GM18861 (cell line): ENCODE measurements around the gene RHBDF1.
"Not testable (repeated sequence)": the region's sequence is repeated elsewhere in the genome, so short reads cannot be mapped to it uniquely, and the experiment has no call there.

Experiments
- ATAC-seq: cut with Tn5 transposase; IDR thresholded peaks from one replicate; pipeline ENCODE4 v1.9.1; 2021; ENCODE audit not compliant: unreplicated experiment

The RHBDF1 gene

DNA sequence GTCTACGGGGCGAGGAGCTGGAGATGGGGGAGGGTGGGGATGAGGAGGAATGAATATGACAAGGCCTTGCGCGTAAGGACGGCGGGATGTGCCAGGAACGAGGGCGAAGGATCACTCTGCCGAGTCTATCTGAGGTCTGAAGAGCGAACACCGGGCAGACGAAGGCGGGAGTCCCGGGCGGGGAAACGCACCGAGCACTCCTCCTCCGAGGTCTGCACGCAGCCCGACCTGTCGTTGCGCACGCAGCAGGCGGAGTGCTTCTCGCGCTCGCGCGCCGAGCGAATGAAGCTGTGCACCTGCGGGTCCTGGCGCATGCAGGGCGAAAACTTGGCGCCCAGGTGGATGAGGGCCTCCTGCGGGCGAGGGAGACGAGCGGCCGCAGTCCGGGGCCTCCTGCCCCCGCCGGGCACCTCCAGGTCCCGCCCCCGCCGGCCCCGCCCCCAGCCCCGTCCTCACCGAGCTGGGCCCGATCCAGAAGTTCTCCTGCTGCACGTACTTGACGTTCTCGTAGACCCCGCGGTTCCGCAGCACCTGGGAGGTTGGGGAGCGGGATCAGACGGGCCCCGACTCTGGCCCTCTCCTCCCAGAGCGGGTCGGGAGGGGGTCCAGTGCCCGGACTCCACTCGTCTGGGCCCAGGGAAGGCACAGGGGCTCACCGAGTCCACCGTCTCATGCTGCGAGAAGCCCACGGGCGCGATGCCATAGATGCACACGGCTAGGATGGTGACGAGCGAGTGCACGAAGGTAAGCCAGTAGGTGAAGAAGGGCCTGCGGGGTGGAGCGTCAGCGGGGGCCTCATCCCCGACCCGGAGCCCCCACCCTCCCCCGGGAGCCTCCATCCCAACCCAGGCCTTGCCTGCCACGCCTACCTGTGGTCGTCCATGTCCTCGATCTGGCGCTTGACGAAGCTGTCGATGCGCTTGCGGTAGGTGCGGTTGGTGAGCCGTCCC is 11.2 kb downstream of the RHBDF1 start:
- no peak for ATAC-seq

DNA sequence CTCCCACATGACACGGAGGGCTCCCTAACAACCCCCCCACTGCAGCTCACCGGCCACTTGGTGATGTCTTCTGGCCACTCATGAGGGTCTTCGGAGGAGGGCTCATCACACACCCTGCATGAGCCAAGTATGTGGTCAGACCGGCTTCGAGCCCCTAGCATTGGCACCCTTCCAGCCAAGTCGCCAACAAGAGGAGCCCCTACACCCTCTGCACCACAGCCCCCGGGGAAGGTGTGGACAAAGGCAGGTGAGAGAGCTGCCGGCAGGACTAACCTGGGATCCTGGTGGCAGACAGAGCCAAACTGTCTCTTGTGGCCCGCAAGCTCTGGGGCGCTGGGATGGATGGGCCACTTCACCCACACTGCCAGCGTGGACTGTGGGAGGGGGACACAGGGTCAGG is 12.3 kb downstream of the RHBDF1 start:
- ATAC-seq: no peak

DNA sequence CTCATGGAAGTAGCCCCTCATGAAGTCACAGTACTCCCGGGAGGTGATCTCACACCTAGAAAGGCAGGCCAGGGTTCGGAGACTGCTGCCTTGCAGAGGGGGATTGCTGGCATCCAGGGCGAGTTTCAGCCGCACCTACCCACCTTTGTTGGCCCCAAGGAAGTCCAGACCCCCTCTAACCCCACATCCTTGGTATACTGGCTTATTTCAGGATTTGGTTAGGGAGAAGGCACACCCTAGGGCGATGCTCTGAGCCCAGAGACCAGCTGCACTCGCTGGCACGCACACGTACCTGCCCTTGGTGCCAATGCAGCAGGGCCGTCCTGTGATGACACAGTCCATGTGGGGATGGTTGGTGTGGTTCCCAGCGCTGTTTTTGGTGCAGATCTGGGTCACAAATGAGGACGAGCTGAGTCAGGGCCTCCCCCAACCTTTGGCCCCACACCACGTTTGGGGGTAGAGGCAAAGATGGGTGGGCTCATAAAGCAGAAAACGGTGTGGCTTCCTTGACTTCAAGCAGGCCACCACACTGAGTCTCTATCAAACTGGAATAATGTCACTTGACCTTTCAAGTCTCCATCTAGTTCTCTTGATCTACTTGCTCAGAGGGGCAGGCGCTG is 12.9 kb downstream of the RHBDF1 start:
- no peak for ATAC-seq

DNA sequence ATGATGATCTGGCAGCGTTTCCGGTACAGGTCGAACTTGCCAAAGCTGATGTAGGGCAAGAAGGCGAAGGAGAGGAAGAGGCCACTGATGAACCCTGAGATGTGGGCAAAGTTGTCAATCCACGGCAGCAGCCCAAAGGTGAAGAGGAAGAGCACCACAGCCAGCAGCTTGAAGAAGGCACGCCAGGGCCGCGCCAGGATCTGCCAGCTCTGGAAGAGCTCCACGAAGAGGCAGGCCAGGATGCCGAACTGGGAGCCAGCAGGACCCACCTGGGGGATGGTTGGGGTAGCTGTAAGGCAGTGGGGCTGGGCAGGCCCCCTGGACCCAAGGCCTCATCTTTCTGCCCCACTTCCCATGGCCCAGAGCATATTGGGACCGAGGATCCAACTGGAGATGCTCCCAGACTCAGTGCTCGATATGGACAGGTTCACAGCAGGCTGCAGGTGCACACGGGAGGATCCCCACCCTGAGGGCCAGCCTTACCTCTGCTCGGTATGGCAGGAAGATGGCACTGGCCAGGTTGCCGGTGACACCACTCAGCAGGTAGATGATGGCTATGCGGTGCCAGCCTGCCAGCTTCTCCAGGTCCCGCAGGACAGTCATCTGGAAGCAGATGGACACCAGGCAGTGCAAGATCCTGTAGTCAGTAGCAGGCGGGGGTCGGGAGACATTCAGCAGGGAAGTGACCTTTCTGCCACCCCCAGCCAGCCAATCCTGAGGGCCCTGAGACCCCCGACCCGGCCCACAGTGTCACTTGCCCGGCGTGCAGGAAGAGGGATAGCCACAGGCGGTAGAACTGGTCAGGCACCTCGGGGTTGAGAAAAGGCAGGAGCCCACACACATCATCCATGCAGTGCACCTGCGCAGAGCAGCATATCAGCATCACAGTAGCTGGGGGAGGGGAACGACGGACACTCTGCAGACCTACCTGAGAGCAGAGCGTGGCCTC is 13.7 kb downstream of the RHBDF1 start:
- ATAC-seq: no peak

DNA sequence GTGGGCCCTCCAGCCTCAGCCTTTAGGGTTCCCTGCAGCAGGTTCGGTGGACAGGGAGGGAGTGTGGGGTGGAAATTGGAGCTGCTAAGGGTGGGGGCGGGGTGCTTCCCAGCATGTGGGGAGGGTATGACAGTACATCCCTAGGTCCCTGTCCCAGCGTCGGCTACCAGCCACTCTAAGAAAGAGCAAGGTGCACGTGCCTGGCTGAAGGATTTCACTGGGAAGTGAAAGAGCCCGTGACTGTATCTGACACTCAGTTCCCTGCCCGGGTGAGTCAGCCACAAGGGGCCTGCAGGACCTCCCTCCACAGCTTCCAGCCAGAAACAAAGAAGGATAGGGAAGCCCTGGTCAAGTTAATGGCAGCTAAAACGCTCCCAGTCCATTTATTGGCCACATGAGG is 14.7 kb downstream of the RHBDF1 start:
- ATAC-seq: no peak

DNA sequence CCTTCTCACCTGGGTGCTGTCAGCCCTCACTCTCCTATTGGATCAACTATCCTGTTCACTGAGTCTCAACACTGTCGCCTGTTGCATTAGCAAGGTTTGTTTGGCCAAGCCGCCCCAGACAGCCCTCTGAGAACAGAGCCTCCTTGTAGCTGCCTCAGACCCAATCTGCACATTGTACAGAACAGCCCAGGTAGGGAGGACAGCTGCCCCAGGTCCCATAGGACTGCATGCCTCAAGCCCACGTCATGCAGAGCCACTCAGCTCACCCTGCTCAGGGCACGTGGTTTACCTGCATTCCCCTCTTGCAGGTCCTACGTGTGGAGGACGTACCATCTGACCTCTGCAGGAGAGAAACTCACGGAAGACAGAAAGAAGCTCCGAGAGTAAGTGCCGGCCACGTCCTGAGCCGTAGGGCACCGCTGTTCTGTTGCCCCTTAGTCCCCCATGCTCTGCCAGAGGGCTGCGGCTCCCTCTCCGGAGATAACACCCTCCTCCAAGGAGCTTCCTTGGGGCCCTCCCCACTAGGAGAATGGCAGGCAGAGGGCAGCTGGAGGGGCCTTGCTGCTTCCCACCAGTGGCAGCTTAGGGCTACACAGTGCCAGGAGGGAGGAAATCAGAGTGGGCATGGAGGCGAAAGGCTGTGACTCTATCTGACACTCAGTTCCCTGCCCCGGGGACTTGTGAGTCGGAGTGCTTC is 16.1 kb downstream of the RHBDF1 start:
- ATAC-seq: no peak

DNA sequence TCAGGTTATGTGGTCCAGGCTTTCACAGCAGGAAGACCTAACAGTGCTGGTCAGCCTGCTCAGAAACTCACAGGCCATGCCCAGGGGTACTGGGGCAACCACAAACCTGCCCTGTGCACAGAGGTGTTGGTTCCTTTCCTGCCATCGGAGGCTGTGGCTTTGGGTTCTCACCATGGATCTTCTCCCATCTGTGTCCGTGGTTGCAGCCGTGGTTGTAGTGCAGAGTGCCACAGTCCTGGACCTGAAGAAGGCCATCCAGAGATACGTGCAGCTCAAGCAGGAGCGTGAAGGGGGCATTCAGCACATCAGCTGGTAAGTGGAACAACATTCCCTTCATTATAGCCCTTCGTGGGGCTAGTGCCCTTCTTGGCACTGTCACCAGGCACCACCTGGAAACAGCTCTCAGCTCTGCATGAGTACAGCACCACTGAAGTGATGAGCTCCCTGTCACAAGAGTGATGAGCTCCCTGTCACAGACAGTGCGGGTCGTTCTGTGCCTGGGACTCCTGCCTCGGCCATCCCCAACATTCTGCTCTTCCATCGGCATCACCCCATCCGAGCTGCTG is 16.8 kb downstream of the RHBDF1 start:
- no peak for ATAC-seq

DNA sequence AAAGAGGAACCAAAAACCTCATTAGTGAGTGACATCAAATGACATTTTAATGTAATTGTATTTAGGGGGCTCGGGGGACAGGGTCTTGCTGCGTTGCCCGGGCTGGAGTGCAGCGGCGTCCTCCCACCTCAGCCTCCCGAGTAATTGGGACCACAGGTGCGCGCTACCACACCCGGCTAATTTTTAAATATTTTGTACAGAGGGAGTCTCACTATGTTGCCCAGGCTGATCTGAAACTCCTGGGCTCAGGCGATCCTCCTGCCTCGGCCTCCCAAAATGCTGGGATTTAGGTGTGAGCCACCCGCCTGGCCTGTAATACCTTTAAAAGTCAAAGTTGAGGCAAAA is 18.2 kb downstream of the RHBDF1 start:
- no peak for ATAC-seq

DNA sequence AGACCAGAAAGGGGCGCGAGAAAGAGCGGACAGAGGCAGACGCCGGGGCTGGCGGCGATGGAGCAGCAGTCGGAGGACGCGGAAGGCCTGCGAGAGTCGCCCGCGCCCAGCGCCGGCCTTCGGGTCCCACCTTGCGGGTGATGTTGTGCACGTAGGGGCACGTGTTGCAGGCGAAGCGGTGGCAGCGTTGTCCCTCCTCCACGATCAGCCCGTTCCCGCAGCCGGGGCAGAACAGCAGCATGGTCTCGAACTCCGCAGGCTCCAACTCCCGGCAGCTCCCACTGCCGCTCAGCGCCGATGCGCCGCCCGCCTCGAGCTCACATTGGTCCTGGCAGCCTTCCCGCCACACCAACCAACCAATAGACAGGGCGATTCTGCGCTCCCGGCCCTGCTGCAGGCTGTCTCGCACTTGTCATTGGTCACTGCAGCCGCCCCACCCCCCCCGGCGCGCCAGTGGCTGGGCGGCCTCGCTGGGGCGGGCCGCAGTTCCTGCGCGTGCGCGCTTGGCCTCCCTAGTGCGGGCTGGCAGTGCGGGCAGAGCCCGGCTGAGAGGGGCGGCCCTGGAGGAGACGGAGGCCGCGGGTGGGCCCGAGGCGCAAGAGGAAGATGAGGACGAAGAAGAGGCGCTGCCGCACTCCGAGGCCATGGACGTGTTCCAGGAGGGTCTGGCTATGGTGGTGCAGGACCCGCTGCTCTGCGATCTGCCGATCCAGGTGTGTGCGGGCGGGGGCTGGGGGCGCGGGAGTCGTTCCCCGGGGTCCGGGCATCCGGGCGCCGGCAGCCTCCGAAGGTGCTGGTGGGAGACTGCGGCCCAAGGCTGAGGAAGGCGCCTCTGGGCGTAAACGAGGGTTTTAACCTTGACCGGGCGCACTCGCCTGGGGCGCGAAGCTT is 18.8 kb downstream of the RHBDF1 start, which contains the start of the genes POLR3K and SNRNP25:
Gene POLR3K (minus strand): TSS at position 263 of the 891 bp plus-strand sequence. CDS start 22 bp downstream, at position 241.
Gene SNRNP25 (plus strand): TSS at position 483 of the 891 bp plus-strand sequence. CDS start 189 bp downstream, at position 672.
- ATAC-seq: peak; percentile 91

DNA sequence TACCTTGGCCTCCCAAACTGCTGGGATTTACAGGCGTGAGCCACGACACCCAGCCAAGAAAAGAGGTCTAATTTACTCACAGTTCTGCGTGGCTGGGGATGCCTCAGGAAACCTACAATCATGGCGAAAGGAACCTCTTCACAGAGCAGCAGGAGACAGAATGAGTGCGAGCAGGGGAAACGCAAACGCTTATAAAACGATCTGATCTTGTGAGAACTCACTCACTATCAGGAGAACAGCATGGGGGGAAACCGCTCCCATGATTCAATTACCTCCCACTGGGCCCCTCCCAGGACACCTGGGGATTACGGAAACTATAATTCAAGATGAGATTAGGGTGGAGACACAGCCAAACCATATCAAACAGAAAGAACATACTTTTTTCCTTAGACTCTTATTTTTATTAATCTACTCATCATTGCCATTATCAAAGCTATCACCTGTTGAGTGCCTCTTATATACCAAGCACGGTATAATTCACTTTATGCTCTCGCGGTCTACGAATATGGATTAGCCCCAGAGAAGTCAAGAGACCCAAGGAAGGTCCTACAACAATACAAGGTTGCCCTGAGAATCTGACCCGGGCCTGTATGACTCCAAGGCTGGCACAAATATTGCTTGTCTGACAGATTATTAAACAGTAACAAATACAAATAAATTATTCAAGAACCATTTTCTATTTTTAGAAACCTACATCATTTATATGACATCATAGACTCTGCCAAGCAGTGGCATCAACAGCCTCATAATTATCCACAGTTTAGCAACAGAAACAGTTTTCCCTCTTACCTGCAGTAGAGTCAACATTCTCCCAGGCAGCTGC is 21.5 kb downstream of the RHBDF1 start:
- no peak for ATAC-seq

DNA sequence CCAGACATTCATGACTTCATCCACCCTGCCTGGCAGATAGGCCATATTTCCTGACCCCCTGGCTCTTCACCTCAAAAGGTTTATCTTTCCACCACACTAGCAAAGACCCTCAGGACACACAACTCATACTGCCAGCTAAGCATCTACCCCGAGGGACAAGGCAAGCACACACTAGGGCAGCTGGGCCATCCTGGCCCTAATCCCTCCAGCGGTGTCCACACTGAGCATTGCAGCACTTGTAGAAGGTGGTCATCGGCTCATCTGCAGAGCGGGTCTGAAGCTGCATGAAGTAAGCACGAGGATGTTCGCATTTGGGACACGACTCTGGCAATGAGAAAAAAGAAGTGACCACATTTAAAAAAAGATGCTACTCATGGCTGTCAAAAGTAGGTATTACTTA is 25.2 kb downstream of the RHBDF1 start:
- no peak for ATAC-seq

DNA sequence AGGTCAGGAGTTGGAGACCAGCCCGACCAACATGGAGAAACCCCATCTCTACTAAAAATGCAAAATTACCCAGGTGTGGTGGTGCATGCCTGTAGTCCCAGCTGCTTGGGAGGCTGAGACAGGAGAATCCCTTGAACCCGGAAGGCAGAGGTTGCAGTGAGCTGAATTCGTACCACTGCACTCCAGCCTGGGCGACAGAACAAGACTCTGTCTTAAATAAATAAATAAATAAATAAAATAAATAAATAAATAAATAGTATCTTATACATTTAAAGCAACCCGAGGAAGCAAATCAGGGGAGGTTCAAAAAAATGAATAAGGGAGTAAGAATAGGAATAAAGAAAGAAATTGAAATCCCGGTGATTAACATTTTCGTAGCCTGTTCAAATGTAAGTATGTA is 25.9 kb downstream of the RHBDF1 start:
- not testable (repeated sequence) for ATAC-seq

DNA sequence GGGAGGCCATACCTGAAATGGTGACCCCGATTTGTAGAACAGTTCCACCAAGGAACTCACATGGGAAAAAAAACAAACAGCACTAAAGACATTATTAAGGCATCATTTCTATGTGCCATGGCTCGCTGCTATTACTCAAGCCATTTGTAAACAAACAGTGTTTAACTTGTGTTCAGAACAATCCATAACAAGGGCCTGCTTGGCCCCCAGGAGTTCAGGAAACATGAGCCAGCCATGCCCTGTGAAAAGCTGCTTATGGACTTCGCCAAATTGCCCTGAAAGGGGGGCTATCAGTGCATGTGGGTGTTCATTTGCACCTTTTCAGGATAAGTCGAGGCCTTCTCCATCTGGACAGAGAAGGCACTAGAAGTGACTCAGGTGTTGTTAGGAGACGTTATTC is 27.0 kb downstream of the RHBDF1 start:
- no peak for ATAC-seq

DNA sequence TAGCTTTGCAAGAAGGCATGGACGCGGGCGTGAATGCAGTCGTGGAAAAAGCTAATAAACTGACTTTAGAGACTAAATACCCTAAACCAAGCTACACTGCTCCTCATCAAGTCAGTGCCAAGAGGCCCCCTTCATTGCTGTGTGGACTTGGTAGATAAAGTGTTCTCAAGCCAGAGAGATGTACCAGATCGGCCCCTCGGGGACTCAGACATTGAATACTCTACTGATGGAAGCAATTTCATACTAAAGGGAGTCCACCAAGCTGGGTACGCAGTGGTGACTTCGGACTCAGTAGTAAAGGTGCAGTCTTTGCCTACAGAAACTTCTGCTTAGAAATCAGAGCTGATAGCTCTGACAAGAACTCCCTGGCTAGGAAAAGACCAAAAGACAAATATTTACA is 27.8 kb downstream of the RHBDF1 start:
- ATAC-seq: no peak

DNA sequence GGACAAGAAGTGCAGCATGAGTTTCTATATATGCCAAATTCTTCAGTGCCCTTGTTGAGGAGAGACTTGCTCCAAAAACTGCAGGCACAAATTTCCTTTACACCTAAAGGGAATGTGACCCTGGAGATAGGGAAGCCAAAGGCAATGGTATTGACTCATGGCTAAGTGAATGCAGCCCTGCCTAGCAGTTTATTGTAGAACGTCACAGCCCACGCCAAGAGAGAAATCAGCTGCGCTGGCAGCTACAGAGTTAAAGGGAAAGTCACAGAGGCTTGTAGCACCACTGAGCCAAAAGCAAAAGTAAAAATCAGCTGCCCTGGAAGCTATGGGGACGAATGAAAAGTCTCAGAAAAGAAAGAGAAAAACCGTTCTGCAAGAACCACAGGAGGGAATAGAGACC is 29.1 kb downstream of the RHBDF1 start:
- ATAC-seq: no peak

DNA sequence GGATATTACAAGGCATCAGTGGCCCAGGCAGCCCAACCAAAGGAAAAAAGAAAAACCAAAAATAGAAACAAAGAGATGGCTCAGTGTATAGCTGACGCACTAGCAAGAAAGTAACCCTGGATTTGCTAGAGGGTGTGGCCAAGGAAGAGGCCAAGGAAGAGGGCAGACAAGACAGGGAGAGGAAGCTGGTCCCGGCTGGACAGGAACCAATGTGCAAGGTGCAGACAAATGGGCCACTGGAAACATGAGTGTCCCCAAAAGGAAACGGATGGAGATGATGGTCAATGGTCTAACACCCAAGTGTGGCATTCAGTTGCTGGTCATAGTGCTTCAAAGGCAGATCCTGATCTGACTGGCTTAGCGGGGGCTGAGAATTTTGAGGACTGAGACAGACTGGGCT is 29.7 kb downstream of the RHBDF1 start:
- no peak for ATAC-seq

DNA sequence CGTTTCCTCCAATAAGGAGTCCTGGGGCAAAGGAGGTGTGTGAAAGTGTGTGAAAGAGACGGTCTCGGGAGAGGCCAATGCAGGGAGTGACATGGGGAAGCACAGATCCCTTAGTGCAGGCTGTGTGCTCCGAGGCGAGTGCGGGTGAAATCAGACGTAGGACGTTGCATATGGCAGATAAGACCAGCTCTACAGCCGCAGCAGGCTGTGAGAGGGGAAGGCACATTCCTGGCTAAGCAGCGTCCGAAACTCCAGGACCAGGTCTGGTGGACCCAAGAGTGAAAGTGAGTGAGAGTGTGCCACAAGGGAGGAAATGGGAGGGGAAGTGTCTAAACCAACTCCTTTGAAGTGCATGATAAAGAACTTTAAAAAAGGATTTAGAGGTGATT is 30.4 kb downstream of the RHBDF1 start:
- ATAC-seq: no peak

DNA sequence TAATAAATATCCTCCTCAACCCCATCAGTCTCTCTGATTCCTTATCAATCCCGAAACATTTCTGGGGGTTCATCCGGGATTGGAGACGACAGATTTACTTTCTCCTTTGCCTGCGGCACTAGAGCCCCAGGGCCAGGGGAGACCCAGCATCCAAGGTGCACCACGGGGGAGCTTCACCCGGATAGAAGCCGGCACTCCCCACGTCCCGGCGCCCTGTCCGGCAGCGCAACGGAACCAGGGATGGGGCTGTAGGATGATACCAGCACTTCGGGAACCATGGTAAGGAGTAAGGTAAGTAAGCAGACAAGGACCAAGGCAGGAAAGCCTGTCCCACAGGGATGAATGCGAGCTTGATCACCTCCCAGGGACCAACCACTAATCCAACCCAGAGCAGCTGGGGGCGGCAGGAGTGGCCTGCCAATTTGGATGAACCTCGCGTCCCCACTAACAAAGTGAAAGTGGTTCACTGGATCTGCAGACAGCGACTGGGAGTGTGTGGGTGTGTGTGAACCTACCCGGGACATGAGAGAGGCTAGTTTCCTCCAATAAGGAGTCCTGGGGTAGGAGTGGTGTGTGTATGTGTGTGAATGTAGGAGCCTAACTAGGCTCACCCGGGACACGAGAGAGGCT is 30.9 kb downstream of the RHBDF1 start:
- no peak for ATAC-seq
